ENCODE results near the gene CUX1. TPM values are rescaled to one million over a fixed set of nuclear protein-coding genes. Genes with fewer than 3 reads are reported as not detected.

Gene CUX1
- total RNA-seq, 3 donors from 2014 or later = 35.1 to 54.4 (median 41.1) TPM

DNA sequence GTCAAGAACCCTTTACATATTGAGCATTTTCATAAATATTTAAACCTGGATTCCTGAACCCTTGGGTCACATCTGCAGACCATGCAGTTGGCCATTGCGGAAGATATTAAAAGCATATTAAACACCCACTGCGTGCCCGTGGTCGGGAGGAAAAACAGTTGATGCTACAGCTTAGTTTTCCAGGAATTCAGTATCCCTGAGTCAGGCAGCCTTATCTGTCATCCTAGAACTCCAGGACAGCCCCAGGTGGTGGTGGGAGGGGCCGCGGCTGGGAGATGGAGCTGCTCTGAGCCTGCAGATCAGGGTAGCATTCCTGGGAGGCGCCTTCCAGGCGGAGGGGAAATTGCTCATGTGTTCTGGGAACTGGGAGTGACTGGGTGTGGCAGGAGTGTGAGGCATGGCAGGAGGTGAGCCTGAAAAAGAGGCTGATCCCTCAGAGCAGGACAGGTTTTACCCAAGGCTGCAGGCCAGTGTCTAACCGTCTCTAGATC, 246.3 kb downstream of the CUX1 start:
- no peaks in the 10 kb centered on the region for H3K9me3 ChIP-seq
- H3K36me3 ChIP-seq = no peaks in the 10 kb centered on the region
- no peak overlapping the region for H3K4me3 ChIP-seq
- H3K27ac ChIP-seq = no peak overlapping the region
- no peaks in the 10 kb centered on the region for H3K27me3 ChIP-seq
- intact Hi-C loops (cut with DNase I; ENCODE audit: low total_unique reads) = no loop called here
- H3K4me1 ChIP-seq = no peaks in the 10 kb centered on the region
- TF ChIP-seq, protein P1, sequence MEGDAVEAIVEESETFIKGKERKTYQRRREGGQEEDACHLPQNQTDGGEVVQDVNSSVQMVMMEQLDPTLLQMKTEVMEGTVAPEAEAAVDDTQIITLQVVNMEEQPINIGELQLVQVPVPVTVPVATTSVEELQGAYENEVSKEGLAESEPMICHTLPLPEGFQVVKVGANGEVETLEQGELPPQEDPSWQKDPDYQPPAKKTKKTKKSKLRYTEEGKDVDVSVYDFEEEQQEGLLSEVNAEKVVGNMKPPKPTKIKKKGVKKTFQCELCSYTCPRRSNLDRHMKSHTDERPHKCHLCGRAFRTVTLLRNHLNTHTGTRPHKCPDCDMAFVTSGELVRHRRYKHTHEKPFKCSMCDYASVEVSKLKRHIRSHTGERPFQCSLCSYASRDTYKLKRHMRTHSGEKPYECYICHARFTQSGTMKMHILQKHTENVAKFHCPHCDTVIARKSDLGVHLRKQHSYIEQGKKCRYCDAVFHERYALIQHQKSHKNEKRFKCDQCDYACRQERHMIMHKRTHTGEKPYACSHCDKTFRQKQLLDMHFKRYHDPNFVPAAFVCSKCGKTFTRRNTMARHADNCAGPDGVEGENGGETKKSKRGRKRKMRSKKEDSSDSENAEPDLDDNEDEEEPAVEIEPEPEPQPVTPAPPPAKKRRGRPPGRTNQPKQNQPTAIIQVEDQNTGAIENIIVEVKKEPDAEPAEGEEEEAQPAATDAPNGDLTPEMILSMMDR (IDR thresholded peaks at IDR 0.05) = no peak
- TF ChIP-seq POLR2AphosphoS5 (IDR thresholded peaks at IDR 0.05) = no peak
- no peak for TF ChIP-seq POLR2A (IDR thresholded peaks at IDR 0.05)
- DNase-seq (ENCODE audit: low spot score in 2 of 2) = peak in 1 of 2 donors; percentile 47

DNA sequence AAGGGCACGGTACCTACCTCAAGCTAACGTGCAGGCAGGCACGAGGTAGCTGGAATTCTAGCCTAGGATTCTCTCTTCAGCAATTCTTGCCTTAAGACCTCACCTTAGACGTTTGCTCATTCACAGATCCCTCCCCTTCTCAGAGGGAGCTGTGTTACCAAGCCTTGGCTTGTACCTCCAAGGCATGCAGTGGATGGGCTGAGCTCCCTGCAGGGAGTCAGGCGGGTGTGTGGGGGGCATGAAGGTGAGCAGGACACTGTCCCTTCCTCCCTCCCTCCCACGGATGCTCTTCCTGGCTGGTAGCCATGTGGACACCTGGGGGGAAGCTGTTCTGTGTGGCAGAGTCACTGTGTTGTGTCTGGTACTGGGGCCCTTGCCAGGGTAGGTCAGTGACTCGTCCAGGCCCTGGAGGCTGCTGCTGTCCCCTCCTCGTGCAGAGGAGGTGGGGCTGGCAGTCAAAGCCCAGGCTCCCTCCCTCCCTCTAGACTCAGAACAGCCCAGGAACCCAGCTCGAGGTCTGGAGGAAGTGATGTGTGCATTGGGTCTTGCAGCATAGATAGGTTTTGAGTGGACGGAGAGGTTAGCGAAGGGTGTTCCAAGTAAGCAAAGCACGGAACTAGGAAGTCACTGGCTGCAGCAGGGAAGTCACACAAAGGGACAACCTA, 247.1 kb downstream of the CUX1 start:
- H3K4me1 ChIP-seq = no peaks in the 10 kb centered on the region
- intact Hi-C loops (cut with DNase I; ENCODE audit: low total_unique reads) = no loop called here
- no peaks in the 10 kb centered on the region for H3K9me3 ChIP-seq
- DNase-seq (ENCODE audit: low spot score in 2 of 2) = peak in 1 of 2 donors; percentile 51
- H3K27me3 ChIP-seq = no peaks in the 10 kb centered on the region
- no peak overlapping the region for H3K4me3 ChIP-seq
- H3K36me3 ChIP-seq = no peaks in the 10 kb centered on the region
- no peak overlapping the region for H3K27ac ChIP-seq
- TF ChIP-seq POLR2AphosphoS5 (IDR thresholded peaks at IDR 0.05) (no peak), POLR2A (IDR thresholded peaks at IDR 0.05) (no peak)
- TF ChIP-seq, protein P1 (IDR thresholded peaks at IDR 0.05) = no peak

DNA sequence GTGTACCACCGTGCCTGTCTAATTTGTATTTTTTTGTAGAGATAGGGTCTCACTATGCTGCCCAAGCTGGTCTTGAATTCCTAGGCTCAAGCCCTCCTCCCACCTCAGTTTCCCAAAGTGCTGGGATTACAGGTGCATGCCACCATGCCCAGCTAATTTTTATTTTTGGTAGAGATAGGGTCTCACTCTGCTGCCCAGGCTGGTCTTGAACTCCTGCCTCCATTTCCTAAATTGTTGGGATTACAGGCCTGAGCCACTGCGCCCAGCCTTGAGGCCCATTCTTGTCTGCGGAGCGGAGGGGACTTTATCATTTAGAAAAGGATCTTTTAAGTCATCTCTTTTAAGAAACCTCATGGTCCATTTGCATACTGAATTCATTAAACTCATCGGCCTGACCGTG, 247.8 kb downstream of the CUX1 start:
- TF ChIP-seq POLR2AphosphoS5 (IDR thresholded peaks at IDR 0.05) = no peak
- TF ChIP-seq POLR2A (IDR thresholded peaks at IDR 0.05) = no peak
- TF ChIP-seq, protein P1 (IDR thresholded peaks at IDR 0.05) = no peak
- Histone ChIP-seq H3K4me1 (no peaks in the 10 kb centered on the region), H3K27ac (no peak overlapping the region), H3K4me3 (no peak overlapping the region), H3K27me3 (no peaks in the 10 kb centered on the region), H3K9me3 (no peaks in the 10 kb centered on the region), H3K36me3 (no peaks in the 10 kb centered on the region)
- intact Hi-C loops (cut with DNase I; ENCODE audit: low total_unique reads) = no loop called here
- DNase-seq (ENCODE audit: low spot score in 2 of 2) = peak in 1 of 2 donors; percentile 27

DNA sequence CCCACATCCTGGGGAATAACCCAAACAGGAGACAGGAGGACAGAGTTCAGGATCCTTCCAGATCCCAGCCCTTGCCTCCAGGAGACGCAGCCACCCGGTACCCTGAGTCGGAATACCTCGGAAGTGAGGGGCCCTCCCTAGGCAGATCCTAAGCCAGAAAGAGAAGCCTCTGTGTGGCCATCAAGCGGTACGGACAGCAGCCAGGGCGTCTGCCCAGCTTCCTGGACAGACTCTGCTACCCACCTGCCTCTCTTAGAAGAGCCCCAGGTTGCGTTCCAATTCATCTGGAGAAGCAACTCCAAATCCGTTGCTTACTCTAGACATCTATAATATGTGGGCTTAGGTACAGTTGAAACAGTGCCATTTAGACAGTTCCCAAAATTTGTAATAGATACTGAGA, 249.1 kb downstream of the CUX1 start:
- DNase-seq (ENCODE audit: low spot score in 2 of 2) = peak in 1 of 2 donors; percentile 6
- Histone ChIP-seq H3K27ac (no peak overlapping the region), H3K4me3 (no peak overlapping the region), H3K9me3 (no peaks in the 10 kb centered on the region), H3K27me3 (no peaks in the 10 kb centered on the region), H3K4me1 (no peaks in the 10 kb centered on the region), H3K36me3 (no peaks in the 10 kb centered on the region)
- intact Hi-C loops (cut with DNase I; ENCODE audit: low total_unique reads) = no loop called here
- TF ChIP-seq, protein P1 (IDR thresholded peaks at IDR 0.05) = no peak
- TF ChIP-seq POLR2A (IDR thresholded peaks at IDR 0.05) = no peak

DNA sequence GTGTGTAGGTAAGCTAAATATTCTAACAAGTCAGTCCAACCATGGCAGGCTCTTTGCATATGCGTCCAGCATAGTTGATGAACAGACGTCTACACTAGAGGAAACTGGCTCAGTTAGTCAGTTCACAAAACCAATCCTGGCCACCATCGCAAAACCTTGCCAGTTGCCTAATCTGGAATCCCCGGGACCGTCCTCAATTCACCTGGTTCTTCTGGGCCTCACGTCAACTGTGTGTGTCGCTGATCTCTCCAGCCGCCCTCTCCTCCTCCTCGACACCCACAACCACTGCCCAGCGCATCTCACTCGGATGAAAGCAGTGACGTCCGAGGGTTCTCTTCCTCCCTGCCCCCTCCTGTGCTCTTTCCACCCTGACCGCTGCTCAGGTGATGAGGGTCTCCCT, 251.4 kb downstream of the CUX1 start:
- Histone ChIP-seq H3K27me3 (no peaks in the 10 kb centered on the region), H3K36me3 (no peaks in the 10 kb centered on the region), H3K27ac (no peak overlapping the region), H3K4me3 (no peak overlapping the region), H3K9me3 (peaks cover 6 to 10% of the 10 kb centered on the region in 2 donors), H3K4me1 (no peaks in the 10 kb centered on the region)
- intact Hi-C loops (cut with DNase I; ENCODE audit: low total_unique reads) = no loop called here
- peak in 1 of 2 donors; percentile 30 for DNase-seq (ENCODE audit: low spot score in 2 of 2)
- TF ChIP-seq POLR2AphosphoS5 (IDR thresholded peaks at IDR 0.05) (no peak), POLR2A (IDR thresholded peaks at IDR 0.05) (no peak)
- TF ChIP-seq, protein P1 (IDR thresholded peaks at IDR 0.05) = no peak

Data from breast epithelium (tissue), 4 donors.